Sigmoid colon (tissue), 4 donors: ENCODE data around the gene MBNL1.
"Not testable (repeated sequence)": the region's sequence is repeated elsewhere in the genome, so short reads cannot be mapped to it uniquely, and the experiment has no call there.

Source experiments
- POLR2AphosphoS5 ChIP-seq, 4 donors: sonication (generic); formaldehyde crosslinking; IDR thresholded peaks; one replicate each; pipeline ENCODE4 v1.6.1; 2017; ENCODE audit warnings: antibody characterized with exemption in 4 of 4
- TF ChIP-seq, protein P1 (sequence below), 4 experiments: fragments of 450-650 bp in 3 of 4; fragments of 200-600 bp in 1 of 4; IDR thresholded peaks; one replicate each; pipeline ENCODE4 v1.5.1; 2016 to 2019; ENCODE audit warnings: antibody characterized with exemption in 4 of 4, mild to moderate bottlenecking in 3 of 4, moderate library complexity in 2 of 4

DNA sequence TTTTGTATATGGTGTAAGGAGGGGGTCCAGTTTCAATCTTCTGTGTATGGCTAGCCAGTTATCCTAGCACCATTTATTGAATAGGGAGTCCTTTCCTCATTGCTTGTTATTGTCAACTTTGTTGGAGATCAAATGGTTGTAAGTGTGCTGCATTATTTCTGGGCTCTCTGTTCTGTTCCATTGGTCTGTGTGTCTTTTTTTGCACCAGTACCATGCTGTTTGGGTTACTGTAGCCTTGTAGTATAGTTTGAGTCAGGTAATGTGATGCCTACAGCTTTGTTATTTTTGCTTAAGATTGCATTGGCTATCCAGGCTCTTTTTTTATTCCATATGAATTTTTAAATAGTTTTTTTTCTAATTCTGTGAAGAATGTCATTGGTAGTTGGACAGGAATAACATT lies 166.5 kb downstream of the MBNL1 start:
- TF ChIP-seq, protein P1, sequence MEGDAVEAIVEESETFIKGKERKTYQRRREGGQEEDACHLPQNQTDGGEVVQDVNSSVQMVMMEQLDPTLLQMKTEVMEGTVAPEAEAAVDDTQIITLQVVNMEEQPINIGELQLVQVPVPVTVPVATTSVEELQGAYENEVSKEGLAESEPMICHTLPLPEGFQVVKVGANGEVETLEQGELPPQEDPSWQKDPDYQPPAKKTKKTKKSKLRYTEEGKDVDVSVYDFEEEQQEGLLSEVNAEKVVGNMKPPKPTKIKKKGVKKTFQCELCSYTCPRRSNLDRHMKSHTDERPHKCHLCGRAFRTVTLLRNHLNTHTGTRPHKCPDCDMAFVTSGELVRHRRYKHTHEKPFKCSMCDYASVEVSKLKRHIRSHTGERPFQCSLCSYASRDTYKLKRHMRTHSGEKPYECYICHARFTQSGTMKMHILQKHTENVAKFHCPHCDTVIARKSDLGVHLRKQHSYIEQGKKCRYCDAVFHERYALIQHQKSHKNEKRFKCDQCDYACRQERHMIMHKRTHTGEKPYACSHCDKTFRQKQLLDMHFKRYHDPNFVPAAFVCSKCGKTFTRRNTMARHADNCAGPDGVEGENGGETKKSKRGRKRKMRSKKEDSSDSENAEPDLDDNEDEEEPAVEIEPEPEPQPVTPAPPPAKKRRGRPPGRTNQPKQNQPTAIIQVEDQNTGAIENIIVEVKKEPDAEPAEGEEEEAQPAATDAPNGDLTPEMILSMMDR (IDR thresholded peaks at IDR 0.05) = not testable (repeated sequence)
- not testable (repeated sequence) for TF ChIP-seq POLR2AphosphoS5 (IDR thresholded peaks at IDR 0.05)
